ENCODE measurements around the gene CCDC85C. TPM values are rescaled to one million over a fixed set of nuclear protein-coding genes. Genes with fewer than 3 reads are reported as not detected.

The CCDC85C gene
- total RNA-seq, 5 donors from 2014 or later (not counting 1 experiment from before 2014, with no cell fraction given), result 6.6 to 12.0 (median 9.1) TPM

GRCh38 chr14:99616832-99617800 lies 13.1 kb upstream of the CCDC85C start:
- DNase-seq (no peak), ATAC-seq (replicated peaks in 1 of 4) (no peak)
- no peak overlapping the region for H3K4me3 Mint-ChIP-seq
- no peaks in the 10 kb centered on the region for H3K9me3 Mint-ChIP-seq
- CTCF ChIA-PET, result interaction anchor here in 1 of 2 donors (0.7 kb wide), 1 partner anchor 25 kb away, joined by 3 read pairs; no protein-coding TSS in a partner anchor
- peaks cover 17 to 21% of the 10 kb centered on the region in 2 donors for H3K27me3 Mint-ChIP-seq
- WGBS (ENCODE audit: insufficient coverage), result 73% methylated on average over 4 of the region's 16 CpGs
- no peak overlapping the region for H3K4me3 ChIP-seq (ENCODE audit: control insufficient read depth in 1 of 2, extremely low read depth in 1 of 2, low read length in 1 of 2)
- H3K27ac ChIP-seq (ENCODE audit: low read length), result no peak overlapping the region
- peaks cover 0 to 4% (median 0%) of the 10 kb centered on the region in 3 donors for H3K4me1 Mint-ChIP-seq
- no peaks in the 10 kb centered on the region for H3K9me3 ChIP-seq
- no peaks in the 10 kb centered on the region for H3K36me3 ChIP-seq (ENCODE audit: control insufficient read depth in 2 of 2, extremely low read depth in 1 of 2, insufficient read depth in 1 of 2, low read length in 1 of 2)
- H3K4me1 ChIP-seq (ENCODE audit: control insufficient read depth in 1 of 2, extremely low read depth in 1 of 2, insufficient read depth in 2 of 2, low read length in 2 of 2), result peaks cover 0 to 11% of the 10 kb centered on the region in 2 experiments
- H3K36me3 Mint-ChIP-seq, result no peaks in the 10 kb centered on the region
- no peak overlapping the region for H3K27ac Mint-ChIP-seq
- H3K27me3 ChIP-seq (replicated peaks in 1 of 2; ENCODE audit: control insufficient read depth in 2 of 2, extremely low read depth in 1 of 2, insufficient read depth in 2 of 2, low read length in 1 of 2), result peaks cover 0 to 51% of the 10 kb centered on the region in 2 experiments
- POLR2A ChIA-PET, result interaction anchor here in 1 of 2 donors (0.7 kb wide), 1 partner anchor 8 kb away, joined by 3 read pairs; no protein-coding TSS in a partner anchor

DNA sequence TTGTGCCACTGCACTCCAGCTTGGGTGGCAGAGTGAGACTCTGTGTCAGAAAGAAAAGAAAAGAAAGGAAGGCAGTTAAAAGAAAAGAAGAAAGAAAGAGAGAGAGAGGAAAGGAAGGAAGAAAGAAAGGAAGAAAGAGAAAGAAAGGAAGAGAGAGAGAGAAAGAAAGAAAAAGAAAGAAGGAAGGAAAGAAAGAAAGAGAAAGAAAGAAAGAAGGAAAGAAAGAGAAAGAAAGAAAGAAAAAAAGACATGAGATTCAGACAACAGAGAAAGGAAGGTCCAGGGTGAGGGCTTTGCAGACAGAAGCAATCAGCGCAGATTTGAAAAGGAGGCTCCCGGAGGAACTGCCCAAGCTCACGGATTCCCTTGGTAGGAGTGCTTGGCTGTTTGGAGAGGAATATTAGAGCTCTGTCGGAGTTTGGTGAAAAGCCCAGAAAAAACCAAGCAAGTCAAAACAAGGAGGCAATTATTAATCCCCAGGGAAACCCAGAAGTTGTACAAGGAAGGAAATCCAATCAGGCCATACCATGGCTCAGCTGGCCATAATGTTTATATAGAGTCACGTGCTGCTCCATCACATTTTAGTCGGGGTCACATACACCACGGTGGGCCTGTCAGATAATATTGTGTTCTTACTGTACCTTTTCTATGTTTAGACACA lies 11.6 kb upstream of the CCDC85C start:
- WGBS (ENCODE audit: insufficient coverage), result 77% methylated on average over 5 of the region's 7 CpGs
- CTCF ChIA-PET, result no interaction called here

DNA sequence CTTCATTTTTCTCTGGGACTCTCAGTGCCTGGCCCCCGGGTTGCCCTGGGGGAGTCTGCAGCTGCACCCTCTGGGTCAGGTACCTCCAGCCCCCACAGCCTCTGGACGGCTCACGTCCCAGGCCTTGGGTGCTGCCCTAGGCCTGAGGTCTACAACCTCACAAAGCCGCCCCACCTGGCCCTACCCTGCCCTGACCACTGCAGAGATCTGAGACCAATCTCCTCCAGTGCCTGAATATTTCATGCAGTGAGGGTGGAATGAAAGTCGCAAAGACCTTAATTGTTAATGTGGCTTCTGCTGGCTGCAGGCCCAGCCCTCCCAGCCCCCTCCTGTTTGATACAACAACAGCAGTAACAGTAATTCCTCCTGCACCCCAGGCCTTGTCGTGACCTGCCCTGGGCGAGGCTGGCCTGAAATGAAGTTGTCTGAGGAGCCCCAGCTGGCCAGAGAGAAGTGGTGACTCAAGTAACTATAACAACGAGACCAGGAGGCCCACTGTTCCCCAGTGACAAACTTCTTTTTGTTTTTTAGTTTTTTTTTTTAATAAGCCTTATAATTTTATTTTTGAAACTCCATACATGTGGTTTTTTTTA lies 8.8 kb upstream of the CCDC85C start:
- no peaks in the 10 kb centered on the region for H3K9me3 Mint-ChIP-seq
- peaks cover 9 to 17% of the 10 kb centered on the region in 2 donors for H3K27me3 Mint-ChIP-seq
- Histone ChIP-seq H3K4me1 (ENCODE audit: control insufficient read depth in 1 of 2, extremely low read depth in 1 of 2, insufficient read depth in 2 of 2, low read length in 2 of 2) (peaks cover 0 to 5% of the 10 kb centered on the region in 2 experiments), H3K27ac (ENCODE audit: low read length) (no peak overlapping the region), H3K36me3 (ENCODE audit: control insufficient read depth in 2 of 2, extremely low read depth in 1 of 2, insufficient read depth in 1 of 2, low read length in 1 of 2) (no peaks in the 10 kb centered on the region), H3K4me3 (ENCODE audit: control insufficient read depth in 1 of 2, extremely low read depth in 1 of 2, low read length in 1 of 2) (no peak overlapping the region), H3K27me3 (replicated peaks in 1 of 2; ENCODE audit: control insufficient read depth in 2 of 2, extremely low read depth in 1 of 2, insufficient read depth in 2 of 2, low read length in 1 of 2) (peaks cover 0 to 14% of the 10 kb centered on the region in 2 experiments), H3K9me3 (no peaks in the 10 kb centered on the region)
- peaks cover 0 to 7% (median 0%) of the 10 kb centered on the region in 3 donors for H3K4me1 Mint-ChIP-seq
- no peak overlapping the region for H3K4me3 Mint-ChIP-seq
- ChIA-PET POLR2A (no interaction called here), CTCF (no interaction called here)
- WGBS (ENCODE audit: insufficient coverage), result 100% methylated on average over 1 of the region's 8 CpGs
- DNase-seq (no peak), ATAC-seq (replicated peaks in 1 of 4) (no peak)
- H3K36me3 Mint-ChIP-seq, result no peaks in the 10 kb centered on the region
- H3K27ac Mint-ChIP-seq, result no peak overlapping the region

More for the DNA sequence above, 11.6 kb upstream of the CCDC85C start:
- no peak overlapping the region for H3K27ac Mint-ChIP-seq
- Histone ChIP-seq H3K27ac (ENCODE audit: low read length) (no peak overlapping the region), H3K36me3 (ENCODE audit: control insufficient read depth in 2 of 2, extremely low read depth in 1 of 2, insufficient read depth in 1 of 2, low read length in 1 of 2) (no peaks in the 10 kb centered on the region), H3K9me3 (no peaks in the 10 kb centered on the region), H3K4me3 (ENCODE audit: control insufficient read depth in 1 of 2, extremely low read depth in 1 of 2, low read length in 1 of 2) (no peak overlapping the region), H3K27me3 (replicated peaks in 1 of 2; ENCODE audit: control insufficient read depth in 2 of 2, extremely low read depth in 1 of 2, insufficient read depth in 2 of 2, low read length in 1 of 2) (peaks cover 0 to 42% of the 10 kb centered on the region in 2 experiments), H3K4me1 (ENCODE audit: control insufficient read depth in 1 of 2, extremely low read depth in 1 of 2, insufficient read depth in 2 of 2, low read length in 2 of 2) (peaks cover 0 to 11% of the 10 kb centered on the region in 2 experiments)
- no peaks in the 10 kb centered on the region for H3K36me3 Mint-ChIP-seq
- H3K4me3 Mint-ChIP-seq, result no peak overlapping the region
- POLR2A ChIA-PET, result no interaction called here
- no peaks in the 10 kb centered on the region for H3K9me3 Mint-ChIP-seq
- no peak for ATAC-seq (replicated peaks in 1 of 4)
- peaks cover 0 to 4% (median 0%) of the 10 kb centered on the region in 3 donors for H3K4me1 Mint-ChIP-seq
- no peak for DNase-seq
- peaks cover 15 to 20% of the 10 kb centered on the region in 2 donors for H3K27me3 Mint-ChIP-seq

DNA sequence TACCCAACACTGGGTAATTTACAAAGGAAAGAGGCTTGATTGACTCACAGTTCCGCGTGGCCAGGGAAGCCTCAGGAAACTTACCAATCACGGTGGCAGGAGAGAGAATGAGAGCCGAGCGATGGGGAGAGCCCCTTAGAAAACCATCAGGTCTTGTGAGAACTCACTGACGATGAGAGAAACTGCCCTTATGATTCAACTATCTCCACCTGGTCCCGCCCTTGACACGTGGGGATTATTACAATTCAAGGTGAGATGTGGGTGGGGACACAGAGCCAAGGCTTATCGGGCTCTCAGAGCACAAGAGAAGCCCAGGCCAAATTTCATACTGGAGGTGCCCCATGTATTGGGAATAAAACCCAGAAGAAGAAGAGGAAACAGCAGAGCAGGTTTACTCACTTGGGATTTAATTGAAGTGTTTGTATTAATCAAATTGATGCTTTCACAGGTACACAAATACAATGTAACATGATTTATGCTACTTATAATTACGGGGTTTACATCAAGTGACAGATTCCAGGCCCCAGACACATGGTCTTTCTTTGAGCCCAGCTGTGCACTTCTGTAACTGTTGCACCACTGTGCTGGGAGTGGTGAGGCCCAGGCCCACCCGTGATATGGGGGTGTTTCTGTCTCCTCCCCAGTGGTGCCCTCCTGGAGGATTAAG lies 8.2 kb upstream of the CCDC85C start:
- H3K27ac ChIP-seq (ENCODE audit: low read length), result no peak overlapping the region
- DNase-seq (no peak), ATAC-seq (replicated peaks in 1 of 4) (no peak)
- 71% methylated on average over 1 of the region's 11 CpGs for WGBS (ENCODE audit: insufficient coverage)
- H3K27me3 ChIP-seq (replicated peaks in 1 of 2; ENCODE audit: control insufficient read depth in 2 of 2, extremely low read depth in 1 of 2, insufficient read depth in 2 of 2, low read length in 1 of 2), result peaks cover 0 to 9% of the 10 kb centered on the region in 2 experiments
- no peaks in the 10 kb centered on the region for H3K36me3 Mint-ChIP-seq
- peaks cover 9 to 16% of the 10 kb centered on the region in 2 donors for H3K27me3 Mint-ChIP-seq
- no peak overlapping the region for H3K4me3 ChIP-seq (ENCODE audit: control insufficient read depth in 1 of 2, extremely low read depth in 1 of 2, low read length in 1 of 2)
- ChIA-PET CTCF (interaction anchor here in 1 of 2 donors (0.6 kb wide), 1 partner anchor 637 kb away, joined by 4 read pairs; no protein-coding TSS in a partner anchor), POLR2A (no interaction called here)
- H3K9me3 ChIP-seq, result no peaks in the 10 kb centered on the region
- H3K9me3 Mint-ChIP-seq, result no peaks in the 10 kb centered on the region
- no peak overlapping the region for H3K4me3 Mint-ChIP-seq
- no peak overlapping the region for H3K27ac Mint-ChIP-seq
- peaks cover 0 to 7% (median under 1%) of the 10 kb centered on the region in 3 donors for H3K4me1 Mint-ChIP-seq
- H3K4me1 ChIP-seq (ENCODE audit: control insufficient read depth in 1 of 2, extremely low read depth in 1 of 2, insufficient read depth in 2 of 2, low read length in 2 of 2), result peaks cover 0 to 5% of the 10 kb centered on the region in 2 experiments
- no peaks in the 10 kb centered on the region for H3K36me3 ChIP-seq (ENCODE audit: control insufficient read depth in 2 of 2, extremely low read depth in 1 of 2, insufficient read depth in 1 of 2, low read length in 1 of 2)

DNA sequence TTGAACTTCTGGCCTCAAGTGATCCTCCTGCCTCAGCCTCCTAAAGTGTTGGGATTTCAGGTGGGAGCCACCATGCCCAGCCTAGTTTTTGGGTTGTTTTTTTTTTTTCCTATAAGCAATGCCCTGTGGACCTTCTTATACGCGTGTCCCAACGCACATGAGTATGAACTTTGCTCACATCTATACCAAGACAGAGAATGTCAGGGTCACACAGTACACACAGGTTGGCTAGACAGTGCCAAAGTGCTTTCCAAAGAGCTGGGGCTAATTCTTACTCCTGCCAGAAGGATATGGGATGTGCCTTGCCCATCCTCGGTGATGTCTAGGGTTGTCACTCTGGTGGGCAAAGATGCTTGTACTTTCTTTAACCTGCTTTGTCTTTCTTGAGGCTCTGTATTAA lies 7.6 kb upstream of the CCDC85C start:
- H3K4me1 ChIP-seq (ENCODE audit: control insufficient read depth in 1 of 2, extremely low read depth in 1 of 2, insufficient read depth in 2 of 2, low read length in 2 of 2), result peaks cover 0 to 5% of the 10 kb centered on the region in 2 experiments
- H3K27me3 ChIP-seq (replicated peaks in 1 of 2; ENCODE audit: control insufficient read depth in 2 of 2, extremely low read depth in 1 of 2, insufficient read depth in 2 of 2, low read length in 1 of 2), result peaks cover 0 to 4% of the 10 kb centered on the region in 2 experiments
- DNase-seq (no peak), ATAC-seq (replicated peaks in 1 of 4) (no peak)
- POLR2A ChIA-PET, result no interaction called here
- H3K27ac ChIP-seq (ENCODE audit: low read length), result no peak overlapping the region
- Mint-ChIP-seq H3K4me3 (no peak overlapping the region), H3K4me1 (peaks cover 0 to 9% (median 3%) of the 10 kb centered on the region in 3 donors), H3K27ac (no peak overlapping the region), H3K27me3 (peaks cover 9 to 12% of the 10 kb centered on the region in 2 donors), H3K9me3 (no peaks in the 10 kb centered on the region), H3K36me3 (no peaks in the 10 kb centered on the region)
- CTCF ChIA-PET, result interaction anchor here in 1 of 2 donors (0.6 kb wide), 1 partner anchor 637 kb away, joined by 4 read pairs; no protein-coding TSS in a partner anchor
- H3K9me3 ChIP-seq, result no peaks in the 10 kb centered on the region
- no peaks in the 10 kb centered on the region for H3K36me3 ChIP-seq (ENCODE audit: control insufficient read depth in 2 of 2, extremely low read depth in 1 of 2, insufficient read depth in 1 of 2, low read length in 1 of 2)
- H3K4me3 ChIP-seq (ENCODE audit: control insufficient read depth in 1 of 2, extremely low read depth in 1 of 2, low read length in 1 of 2), result no peak overlapping the region
- WGBS (ENCODE audit: insufficient coverage), result 100% methylated on average over 3 of the region's 4 CpGs
